Common myeloid progenitor, CD34-positive (primary cell): Measurements from ENCODE around the gene CBX4.

Experiments used
- CTCF ChIA-PET: fragments of 350-600 bp; sonication (Branson Sonifier 250); formaldehyde crosslinking; loops from one replicate; lab custom pipeline; 2021; ENCODE audit warnings: antibody characterized with exemption; lab: Charles Lee
- POLR2A ChIA-PET: fragments of 350-600 bp; sonication (Branson Sonifier 250); formaldehyde crosslinking; loops from one replicate; lab custom pipeline; 2021; ENCODE audit warnings: antibody characterized with exemption; lab: Charles Lee
- DNase-seq, 3 donors: peaks; one replicate each; pipeline versions ENCODE4 v3.0.0 to v3.0.0-alpha.2; 2013
- H3K27ac ChIP-seq, 2 experiments: 1 replicate in 1 of 2; 2 replicates in 1 of 2; pipeline ENCODE4 v1.7.0; 2013; ENCODE audit warnings: inconsistent platforms in 2 of 2, low read length in 2 of 2, mild to moderate bottlenecking in 2 of 2, low read depth in 1 of 2, moderate library complexity in 1 of 2; ENCODE audit not compliant: severe bottlenecking in 2 of 2, insufficient read depth in 1 of 2, poor library complexity in 1 of 2
- H3K27me3 ChIP-seq, 5 experiments: replicated peaks in 2 of 5; 1 replicate in 3 of 5; 2 replicates in 2 of 5; pipeline versions ENCODE4 v1.6.1 to v1.7.0; 2013; ENCODE audit warnings: low read length in 4 of 5, mild to moderate bottlenecking in 2 of 5, moderate library complexity in 2 of 5, inconsistent platforms in 1 of 5; ENCODE audit not compliant: insufficient read depth in 5 of 5, control insufficient read depth in 4 of 5
- H3K36me3 ChIP-seq, 4 experiments: 1 replicate in 2 of 4; 2 replicates in 2 of 4; pipeline versions ENCODE4 v1.6.1 to v1.7.0; 2013; ENCODE audit warnings: low read length in 3 of 4, control low read depth in 1 of 4, mild to moderate bottlenecking in 1 of 4; ENCODE audit not compliant: control insufficient read depth in 4 of 4, insufficient read depth in 4 of 4
- H3K4me1 ChIP-seq, 4 experiments: 1 replicate in 3 of 4; 2 replicates in 1 of 4; pipeline versions ENCODE4 v1.6.1 to v1.7.1; 2013; ENCODE audit warnings: low read length in 3 of 4, mild to moderate bottlenecking in 3 of 4, control low read depth in 1 of 4, inconsistent platforms in 1 of 4, moderate library complexity in 1 of 4; ENCODE audit not compliant: control insufficient read depth in 4 of 4, insufficient read depth in 4 of 4; ENCODE audit errors: control extremely low read depth in 1 of 4
- H3K4me3 ChIP-seq, 7 experiments: 1 replicate in 4 of 7; 2 replicates in 3 of 7; pipeline versions ENCODE4 v1.5.1 to v1.7.0; 2013; ENCODE audit warnings: mild to moderate bottlenecking in 7 of 7, low read length in 6 of 7, moderate library complexity in 6 of 7, inconsistent platforms in 2 of 7, low read depth in 2 of 7, control low read depth in 1 of 7; ENCODE audit not compliant: insufficient read depth in 4 of 7, control insufficient read depth in 1 of 7; ENCODE audit errors: extremely low read depth in 1 of 7
- H3K9me3 ChIP-seq, 5 experiments: 1 replicate in 4 of 5; 2 replicates in 1 of 5; pipeline versions ENCODE4 v1.6.1 to v1.7.1; 2013; ENCODE audit warnings: low read length in 4 of 5, mild to moderate bottlenecking in 2 of 5, inconsistent platforms in 1 of 5, low read depth in 1 of 5, moderate library complexity in 1 of 5; ENCODE audit not compliant: control insufficient read depth in 4 of 5, insufficient read depth in 2 of 5; ENCODE audit errors: control extremely low read depth in 1 of 5
- WGBS: methylation state at CpG from one replicate; pipeline ENCODE4 v1.1.5; 2013; ENCODE audit not compliant: insufficient coverage; 5-methylcytosine and 5-hydroxymethylcytosine counted together

The CBX4 gene

DNA sequence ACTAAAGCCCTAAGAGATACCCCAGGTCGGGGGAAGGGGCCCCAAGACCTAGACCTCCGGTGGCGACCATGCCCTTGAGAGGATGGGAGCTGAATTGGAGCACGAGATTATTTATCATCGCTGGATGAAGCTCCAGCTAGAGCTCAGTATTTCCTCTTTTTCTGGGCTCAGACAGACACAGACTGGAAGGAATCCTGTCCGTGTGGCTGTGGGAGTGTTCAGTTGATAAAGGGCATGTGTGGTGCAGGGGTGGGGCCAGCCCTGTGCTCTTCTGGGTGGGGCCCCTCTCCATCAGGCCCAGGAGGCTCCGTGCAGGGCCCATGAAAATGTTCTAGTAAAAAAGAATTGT lies 6.3 kb upstream of the CBX4 start:
- peak overlapping the region in 3 of 7 experiments; percentile 16 to 40 (median 29) for H3K4me3 ChIP-seq
- H3K27ac ChIP-seq, result no peak overlapping the region
- DNase-seq, result peak in 2 of 3 donors; percentile 67 to 76
- 0% methylated on average over 5 of the region's 7 CpGs for WGBS
- no peaks in the 10 kb centered on the region for H3K36me3 ChIP-seq
- peaks cover 0 to 44% (median 23%) of the 10 kb centered on the region in 5 experiments for H3K27me3 ChIP-seq
- peaks cover 0 to 51% (median 49%) of the 10 kb centered on the region in 4 experiments for H3K4me1 ChIP-seq
- ChIA-PET POLR2A (no interaction called here), CTCF (interaction anchor here (0.6 to 2.0 kb wide), 10 partner anchors 8 to 132 kb away, joined by 3 to 7 read pairs (median 4); no protein-coding TSS in a partner anchor)
- no peaks in the 10 kb centered on the region for H3K9me3 ChIP-seq

DNA sequence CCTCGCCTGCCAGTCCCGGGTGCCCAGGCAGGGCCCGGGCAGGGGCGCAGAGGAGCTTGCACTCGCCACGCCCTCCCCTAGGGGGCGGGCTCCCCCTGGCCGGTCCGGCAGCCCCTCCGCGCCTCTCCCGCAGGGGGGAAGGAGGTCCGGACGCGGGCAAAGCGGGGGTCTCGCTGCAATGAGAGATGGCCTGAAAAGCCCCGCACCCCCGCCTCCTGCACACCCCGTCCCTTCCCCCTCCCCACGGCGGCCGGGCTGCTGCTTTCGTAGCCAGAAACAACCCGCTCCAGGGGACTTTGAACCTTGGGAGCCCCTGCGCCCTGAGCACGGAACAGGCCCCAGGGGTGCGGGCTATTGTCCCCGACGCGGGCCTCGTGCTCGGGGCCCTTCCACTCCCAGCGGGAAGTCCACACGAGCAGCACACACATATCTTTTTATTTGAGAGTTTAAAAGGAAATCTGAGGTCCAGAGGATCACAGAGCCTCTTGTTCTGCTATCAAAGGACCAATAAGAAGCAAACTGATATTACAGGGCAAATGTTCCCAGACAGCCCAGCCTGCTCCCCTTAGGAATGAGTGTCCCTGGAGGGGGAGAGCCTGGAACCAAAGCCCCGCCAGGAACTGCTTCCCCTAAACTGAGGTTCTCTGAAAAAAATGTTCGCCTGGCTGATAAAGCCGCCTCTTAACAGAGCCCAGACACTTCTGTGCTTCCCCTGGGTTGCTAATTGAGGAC lies 5.8 kb upstream of the CBX4 start:
- H3K9me3 ChIP-seq, result peaks cover 0 to 4% (median 2%) of the 10 kb centered on the region in 5 experiments
- peaks cover 0 to 56% (median 55%) of the 10 kb centered on the region in 4 experiments for H3K4me1 ChIP-seq
- H3K4me3 ChIP-seq, result peak overlapping the region in 3 of 7 experiments; percentile 16 to 40 (median 29)
- DNase-seq, result peak in 2 of 3 donors; percentile 55
- 0% methylated on average over 22 of the region's 38 CpGs for WGBS
- POLR2A ChIA-PET, result interaction anchor here (0.6 kb wide), 1 partner anchor 55 kb away, joined by 4 read pairs; no protein-coding TSS in a partner anchor
- peaks cover 0 to 50% (median 24%) of the 10 kb centered on the region in 5 experiments for H3K27me3 ChIP-seq
- CTCF ChIA-PET, result interaction anchor here (0.6 to 2.0 kb wide), 13 partner anchors 8 to 149 kb away, joined by 3 to 7 read pairs (median 4); no protein-coding TSS in a partner anchor
- no peaks in the 10 kb centered on the region for H3K36me3 ChIP-seq
- H3K27ac ChIP-seq, result no peak overlapping the region

- Histone ChIP-seq H3K27ac (no peak overlapping the region), H3K36me3 (no peaks in the 10 kb centered on the region), H3K4me1 (peaks cover 0 to 62% (median 60%) of the 10 kb centered on the region in 4 experiments), H3K9me3 (peaks cover 0 to 4% (median 2%) of the 10 kb centered on the region in 5 experiments), H3K27me3 (peaks cover 0 to 52% (median 25%) of the 10 kb centered on the region in 5 experiments), H3K4me3 (peak overlapping the region; percentile 23 to 71 (median 54))
- no peak for DNase-seq
- ChIA-PET POLR2A (interaction anchor here (0.6 kb wide), 1 partner anchor 56 kb away, joined by 4 read pairs; no protein-coding TSS in a partner anchor), CTCF (interaction anchor here (0.6 to 1.3 kb wide), 7 partner anchors 18 to 150 kb away, joined by 3 to 5 read pairs (median 3); no protein-coding TSS in a partner anchor)
- WGBS, result under 1% methylated on average over 52 of the region's 89 CpGs
Measured at GRCh38 chr17:79843816-79844800, 4.9 kb upstream of the CBX4 start.

DNA sequence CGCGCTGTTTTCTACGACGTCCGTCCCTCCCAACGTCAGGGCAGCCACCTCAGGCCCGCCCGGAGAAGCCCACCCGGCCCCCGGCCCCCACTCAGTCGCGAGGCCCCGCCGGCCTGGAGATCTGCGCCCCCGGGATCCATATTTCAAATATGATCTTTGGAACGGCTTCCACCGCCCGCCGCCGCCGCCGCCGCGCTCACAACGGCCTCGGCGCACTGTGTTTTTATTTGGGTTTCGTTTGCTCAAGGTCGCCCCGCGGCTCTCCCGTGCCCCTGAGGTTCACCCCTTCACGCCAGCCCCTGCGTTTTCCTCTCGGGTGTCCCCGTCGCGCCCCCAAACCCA lies 4.2 kb upstream of the CBX4 start:
- Histone ChIP-seq H3K4me3 (peak overlapping the region in 6 of 7 experiments; percentile 23 to 71 (median 54)), H3K9me3 (peaks cover 0 to 4% (median 2%) of the 10 kb centered on the region in 5 experiments), H3K27me3 (peaks cover 0 to 50% (median 25%) of the 10 kb centered on the region in 5 experiments), H3K36me3 (no peaks in the 10 kb centered on the region), H3K27ac (no peak overlapping the region), H3K4me1 (peaks cover 0 to 62% (median 60%) of the 10 kb centered on the region in 4 experiments)
- ChIA-PET CTCF (interaction anchor here (0.9 to 1.3 kb wide), 6 partner anchors 8 to 99 kb away, joined by 3 to 5 read pairs (median 3); no protein-coding TSS in a partner anchor), POLR2A (no interaction called here)
- WGBS, result under 1% methylated on average over 36 of the region's 39 CpGs
- DNase-seq, result peak in 2 of 3 donors; percentile 46 to 54

DNA sequence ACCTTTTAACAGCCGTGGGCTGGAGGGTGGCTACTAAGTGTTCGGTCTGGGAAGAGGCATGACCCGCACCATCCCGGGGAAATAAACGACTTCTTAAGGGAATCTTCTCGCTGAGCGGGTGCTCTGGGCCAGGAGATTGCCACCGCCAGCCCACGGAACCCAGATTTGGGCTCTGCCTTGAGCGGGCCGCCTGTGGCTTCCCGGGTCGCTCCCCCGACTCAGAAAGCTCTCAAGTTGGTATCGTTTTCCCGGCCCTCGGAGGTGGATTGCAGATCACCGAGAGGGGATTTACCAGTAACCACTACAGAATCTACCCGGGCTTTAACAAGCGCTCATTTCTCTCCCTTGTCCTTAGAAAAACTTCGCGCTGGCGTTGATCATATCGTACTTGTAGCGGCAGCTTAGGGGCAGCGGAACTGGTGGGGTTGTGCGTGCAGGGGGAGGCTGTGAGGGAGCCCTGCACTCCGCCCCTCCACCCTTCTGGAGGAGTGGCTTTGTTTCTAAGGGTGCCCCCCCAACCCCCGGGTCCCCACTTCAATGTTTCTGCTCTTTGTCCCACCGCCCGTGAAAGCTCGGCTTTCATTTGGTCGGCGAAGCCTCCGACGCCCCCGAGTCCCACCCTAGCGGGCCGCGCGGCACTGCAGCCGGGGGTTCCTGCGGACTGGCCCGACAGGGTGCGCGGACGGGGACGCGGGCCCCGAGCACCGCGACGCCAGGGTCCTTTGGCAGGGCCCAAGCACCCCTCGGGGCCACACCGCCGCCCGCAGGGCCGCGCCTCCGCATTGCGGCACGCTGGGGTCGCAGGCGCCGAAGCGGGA lies 3.6 kb upstream of the CBX4 start:
- ChIA-PET POLR2A (interaction anchor here (0.9 kb wide), 1 partner anchor 39 kb away, joined by 3 read pairs; no protein-coding TSS in a partner anchor), CTCF (interaction anchor here (0.7 to 1.6 kb wide), 7 partner anchors 9 to 149 kb away, joined by 3 to 5 read pairs (median 4); partner anchors contain the start of gene CBX8)
- Histone ChIP-seq H3K36me3 (no peaks in the 10 kb centered on the region), H3K4me3 (peak overlapping the region in 6 of 7 experiments; percentile 16 to 71 (median 54)), H3K27ac (no peak overlapping the region), H3K27me3 (peaks cover 0 to 48% (median 25%) of the 10 kb centered on the region in 5 experiments), H3K9me3 (peaks cover 0 to 4% (median 2%) of the 10 kb centered on the region in 5 experiments), H3K4me1 (peaks cover 0 to 68% (median 65%) of the 10 kb centered on the region in 4 experiments)
- 1% methylated on average over 49 of the region's 66 CpGs for WGBS
- DNase-seq, result peak in 2 of 3 donors; percentile 53 to 60
